HG03432 (cell line): ENCODE measurements around the gene FSCN2.

Experiments
- ATAC-seq: cut with Tn5 transposase; IDR thresholded peaks from one replicate; pipeline ENCODE4 v1.9.1; 2021; ENCODE audit warnings: mild to moderate bottlenecking, moderate library complexity; ENCODE audit not compliant: unreplicated experiment

The FSCN2 gene

GRCh38 chr17:81489998-81490992 lies 37.9 kb upstream of the FSCN2 start:
- no peak for ATAC-seq

DNA sequence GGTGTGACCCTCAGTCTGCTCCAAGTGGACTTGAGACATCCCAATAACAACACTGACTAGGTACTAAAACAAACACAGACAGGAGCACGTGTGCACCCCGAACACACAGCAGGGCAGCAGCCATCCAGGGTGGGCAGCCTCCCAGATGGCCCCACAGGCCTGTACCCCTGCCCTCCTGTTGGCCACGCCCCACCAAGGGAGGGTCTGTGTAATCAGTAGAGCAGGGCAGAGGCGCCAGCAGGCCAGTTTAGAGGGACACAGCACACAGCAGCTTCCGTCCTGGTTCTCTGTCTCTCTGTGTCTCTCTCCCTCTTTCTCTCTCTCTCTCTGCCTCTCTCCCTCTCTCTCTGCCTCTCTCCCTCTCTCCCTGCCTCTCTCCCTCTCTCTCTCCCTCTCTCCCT lies 37.0 kb upstream of the FSCN2 start:
- ATAC-seq = no peak

GRCh38 chr17:81491761-81492160 lies 36.4 kb upstream of the FSCN2 start:
- ATAC-seq = no peak

DNA sequence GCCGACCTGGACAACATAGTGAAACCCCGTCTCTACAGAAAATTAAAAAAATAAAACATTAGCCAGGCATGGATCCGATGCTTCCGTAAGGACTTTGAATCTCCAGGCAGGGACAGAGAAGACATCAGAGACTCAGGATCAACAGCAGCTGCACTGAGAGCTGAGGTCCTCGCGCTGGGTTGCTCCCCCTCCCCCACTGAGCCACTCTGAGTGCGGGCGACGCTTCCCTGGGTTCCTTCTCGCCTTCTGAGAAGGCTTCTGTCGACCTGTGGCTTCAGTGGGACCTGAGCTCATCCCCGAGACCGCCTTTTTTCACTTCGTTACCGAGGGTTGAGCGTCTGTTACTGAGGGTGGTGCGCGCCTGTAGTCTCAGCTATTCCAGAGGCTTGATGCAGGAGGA lies 36.0 kb upstream of the FSCN2 start:
- no peak for ATAC-seq

GRCh38 chr17:81492706-81493105 lies 35.5 kb upstream of the FSCN2 start:
- no peak for ATAC-seq

DNA sequence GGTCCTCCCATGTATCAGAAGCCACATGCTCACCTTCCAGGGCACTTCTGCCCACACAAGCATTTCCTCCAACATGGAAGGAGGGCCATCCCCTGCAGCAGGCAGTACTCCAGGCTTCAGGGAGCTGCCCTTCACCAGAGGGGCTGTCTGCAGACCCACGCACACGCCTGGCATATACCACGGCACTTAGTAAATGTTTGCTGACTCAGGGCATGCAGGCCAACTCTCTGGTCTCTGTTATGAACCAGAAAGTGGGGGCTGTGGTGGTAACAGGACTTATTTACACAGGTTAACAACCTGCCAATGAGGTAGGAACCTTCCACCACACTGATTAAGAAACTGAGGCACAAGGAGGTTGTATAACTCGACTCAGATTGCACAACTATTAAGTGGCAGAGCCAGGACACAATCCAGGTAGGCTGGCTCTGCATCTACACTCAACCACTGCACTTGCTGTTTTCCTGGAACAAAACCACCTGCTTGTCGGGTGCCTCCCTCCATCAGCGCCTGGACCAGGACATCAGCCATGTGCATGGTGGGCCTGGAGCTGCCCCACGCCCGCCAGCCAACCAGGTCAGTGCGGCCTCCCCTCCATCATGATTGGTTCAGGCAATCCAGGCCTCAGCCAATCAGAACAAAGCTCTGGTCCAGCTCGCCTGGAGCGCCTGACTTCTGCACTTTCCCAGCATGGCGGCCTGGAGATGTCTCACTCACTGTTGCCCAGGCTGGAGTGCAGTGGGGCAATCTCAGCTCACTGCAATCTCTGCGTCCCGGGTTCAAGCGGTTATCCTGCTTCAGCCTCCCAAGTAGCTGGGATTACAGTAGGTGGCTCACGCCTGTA lies 34.8 kb upstream of the FSCN2 start:
- ATAC-seq = no peak

DNA sequence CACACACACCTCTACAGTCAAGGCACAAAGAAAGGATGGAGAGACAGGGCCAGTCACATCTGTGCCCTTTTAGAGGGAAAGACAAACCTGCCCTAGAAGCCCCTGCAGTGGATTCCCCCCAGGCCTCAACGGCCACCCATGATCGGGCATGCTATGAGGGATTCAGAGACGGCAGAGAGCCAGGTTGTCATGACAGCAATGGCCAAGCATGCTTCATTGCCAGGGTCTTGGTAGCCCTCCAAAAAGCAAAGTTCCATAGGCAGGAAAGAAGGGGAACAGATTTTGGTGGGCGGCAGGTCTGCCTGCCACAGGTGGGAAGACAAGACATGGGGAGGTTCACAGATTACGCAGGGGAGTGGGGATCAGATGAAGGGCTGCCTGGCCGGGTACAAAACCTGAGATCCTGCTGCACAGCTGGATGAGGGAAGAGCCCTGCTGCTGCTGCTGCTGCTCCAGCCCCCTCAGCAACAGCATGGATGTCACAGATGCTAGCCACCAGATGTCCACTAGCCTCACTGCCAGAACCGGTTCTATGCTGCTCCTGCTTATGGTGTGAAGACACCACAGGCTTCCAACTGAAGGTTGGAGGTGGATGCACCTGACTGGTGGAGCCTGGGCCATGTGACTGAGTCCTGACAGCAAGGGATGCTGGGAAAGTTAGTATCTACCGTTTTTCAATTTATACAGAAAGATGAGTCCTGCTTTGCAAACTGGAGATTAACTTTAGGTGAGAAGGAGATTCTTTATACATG lies 33.4 kb upstream of the FSCN2 start:
- no peak for ATAC-seq

- ATAC-seq = no peak
Measured at GRCh38 chr17:81498953-81499600, 29.1 kb upstream of the FSCN2 start.

DNA sequence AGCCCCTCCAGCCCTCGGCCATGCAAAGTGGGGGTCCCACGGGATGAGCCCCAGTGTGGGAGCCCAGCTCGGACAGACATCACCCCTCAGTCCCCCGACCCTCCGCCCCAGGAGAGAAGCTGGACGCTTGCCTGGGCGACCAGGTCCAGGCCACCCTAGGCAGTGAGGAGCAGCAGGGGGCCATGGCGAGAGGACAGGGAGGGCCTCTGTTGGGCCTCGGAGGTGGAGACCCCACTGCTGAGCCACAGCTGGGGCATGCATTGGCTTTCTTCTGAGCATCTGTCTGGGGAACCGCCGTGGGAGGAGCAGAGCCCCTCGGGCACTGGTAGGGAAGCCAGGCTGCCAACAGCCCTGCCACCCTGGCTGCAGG lies 28.6 kb upstream of the FSCN2 start:
- no peak for ATAC-seq

DNA sequence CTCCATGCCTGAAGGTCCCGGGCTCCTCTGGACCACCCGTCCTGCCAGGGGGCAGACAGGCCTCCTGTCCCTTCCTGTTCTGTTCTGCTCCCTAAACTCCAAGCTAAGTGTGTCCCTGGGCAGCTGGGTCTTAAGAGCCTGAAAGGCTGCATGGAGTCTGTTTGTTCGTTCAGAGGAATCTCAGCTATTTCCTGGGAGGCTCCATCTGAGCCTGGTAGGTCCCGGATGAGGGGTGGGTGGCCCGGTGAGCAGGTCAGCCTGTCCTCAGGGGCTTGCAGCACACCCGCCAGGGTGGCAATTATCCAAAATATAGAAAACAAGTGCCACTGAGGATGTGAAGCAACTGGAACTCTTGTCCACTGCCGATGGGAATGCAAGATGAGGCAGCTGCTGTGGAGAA lies 28.1 kb upstream of the FSCN2 start:
- ATAC-seq = no peak

- no peak for ATAC-seq
Measured at GRCh38 chr17:81502471-81503017, 25.6 kb upstream of the FSCN2 start.

- ATAC-seq = no peak
Measured at GRCh38 chr17:81503619-81504018, 24.6 kb upstream of the FSCN2 start.

DNA sequence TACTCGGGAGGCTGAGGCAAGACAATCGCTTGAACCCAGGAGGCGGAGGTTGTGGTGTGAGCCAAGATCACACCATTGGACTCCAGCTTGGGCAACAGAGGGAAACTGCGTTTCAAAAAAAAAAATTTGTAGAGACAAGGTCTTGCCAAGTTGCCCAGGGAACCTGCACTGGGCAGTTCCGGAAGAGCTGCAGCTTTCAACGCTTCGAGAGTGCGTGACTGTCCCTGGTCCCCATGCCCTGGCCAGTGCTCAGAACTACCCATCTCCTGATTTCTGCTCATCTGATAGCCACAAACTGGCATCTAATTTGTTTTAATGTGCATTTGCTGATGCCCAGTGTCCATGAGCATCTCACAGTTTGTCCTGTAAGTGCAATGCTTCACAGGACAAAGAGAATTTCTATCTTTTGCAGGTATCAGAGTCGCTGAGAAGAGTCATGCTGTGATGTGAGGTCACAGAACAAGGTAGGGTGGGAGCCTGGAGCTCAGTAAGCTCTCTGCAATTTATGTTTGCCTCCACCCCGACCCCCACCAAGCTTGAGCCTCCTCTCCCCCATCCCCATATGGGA lies 19.5 kb upstream of the FSCN2 start:
- no peak for ATAC-seq

DNA sequence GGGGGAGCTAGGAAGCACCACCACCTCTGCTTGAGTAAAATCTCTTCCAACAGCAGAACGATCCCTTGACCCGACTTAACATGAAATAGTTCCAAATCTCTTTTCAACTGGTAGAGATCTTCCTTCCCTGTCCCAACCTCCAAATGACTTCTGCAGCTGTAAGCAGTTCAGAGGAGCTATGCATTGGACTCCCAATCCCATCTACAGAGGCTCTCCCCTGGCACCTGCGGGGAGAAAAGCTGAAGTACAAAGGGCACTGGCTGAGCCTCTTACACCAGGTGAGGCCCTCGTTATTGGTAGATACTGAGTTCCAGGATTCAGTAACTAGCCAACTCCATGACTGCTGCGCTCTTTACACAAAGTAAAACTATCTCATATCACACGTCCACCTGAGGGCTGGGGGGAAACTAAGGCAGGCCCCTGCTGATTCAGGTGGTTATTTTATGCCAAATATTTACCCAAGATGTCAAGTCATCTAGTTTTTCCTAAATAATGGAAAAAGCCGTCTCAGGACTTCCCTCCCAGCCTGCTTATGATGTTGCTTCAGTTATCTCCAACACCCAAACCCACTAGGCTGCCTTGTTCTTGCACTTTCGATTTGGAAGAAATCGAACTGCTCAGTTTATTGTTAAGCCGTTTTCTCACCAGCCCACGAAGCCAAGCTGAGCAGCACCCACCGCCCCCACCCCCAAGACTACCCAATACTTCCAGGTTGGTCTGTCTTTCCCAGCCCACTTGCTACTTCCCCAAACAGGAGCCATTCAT lies 18.8 kb upstream of the FSCN2 start:
- ATAC-seq = no peak

- no peak for ATAC-seq
Measured at GRCh38 chr17:81509972-81510784, 18.0 kb upstream of the FSCN2 start.

- no peak for ATAC-seq
Measured at GRCh38 chr17:81510785-81511553, 17.2 kb upstream of the FSCN2 start.

GRCh38 chr17:81511554-81511803 lies 16.7 kb upstream of the FSCN2 start:
- ATAC-seq = no peak
